Measurements from ENCODE around the gene GOLGA7B. TPM values are rescaled to one million over a fixed set of nuclear protein-coding genes. Genes with fewer than 3 reads are reported as not detected.

Gene GOLGA7B
- total RNA-seq, 2 donors from 2014 or later: 0.18 to 0.27 TPM

DNA sequence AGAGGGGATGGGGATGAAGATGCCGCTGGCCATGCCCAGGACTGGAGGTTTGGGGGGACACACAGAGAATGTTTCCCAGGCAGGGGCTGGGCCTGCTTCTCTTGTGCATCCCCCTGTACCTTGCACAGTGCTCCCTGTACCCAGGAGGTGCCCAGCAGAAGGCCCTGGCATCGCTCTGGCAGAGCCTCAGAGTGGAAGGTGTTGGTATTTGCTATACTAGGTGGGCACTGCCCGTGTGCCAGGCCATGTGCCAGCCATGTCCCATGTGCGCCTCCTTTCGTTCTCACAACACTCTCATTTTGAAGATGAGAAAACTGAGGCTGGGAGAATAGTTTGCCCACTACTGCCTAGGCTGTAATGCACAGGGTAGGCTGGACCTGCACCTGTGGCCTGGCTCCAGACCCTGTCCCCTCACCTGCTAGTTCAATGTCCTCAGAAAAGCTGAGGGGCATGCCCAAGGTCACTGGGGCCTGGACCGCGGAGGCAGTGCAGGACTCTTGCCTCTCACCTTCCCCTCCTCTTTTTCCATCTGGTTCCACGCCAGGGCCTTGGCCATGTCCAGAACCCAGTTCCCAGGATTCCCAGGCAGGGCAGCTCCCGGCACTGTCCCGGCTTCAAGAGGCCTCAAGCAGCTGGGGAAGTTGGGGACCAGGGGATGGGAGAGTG, 64.7 kb downstream of the GOLGA7B start:
- Histone ChIP-seq H3K36me3 (ENCODE audit: control insufficient read depth, insufficient read depth, low read length) (no peaks in the 10 kb centered on the region), H3K27me3 (ENCODE audit: control insufficient read depth, insufficient read depth, low read length, poor library complexity, severe bottlenecking) (peaks cover 16% of the 10 kb centered on the region), H3K27ac (ENCODE audit: low read depth, low read length) (no peak overlapping the region), H3K4me3 (ENCODE audit: low read length) (no peak overlapping the region), H3K4me1 (ENCODE audit: control insufficient read depth, insufficient read depth, low read length) (no peaks in the 10 kb centered on the region), H3K9me3 (ENCODE audit: control insufficient read depth, low read length) (no peaks in the 10 kb centered on the region), H3K9ac (ENCODE audit: extremely low read depth, low read length, poor library complexity, severe bottlenecking) (no peak overlapping the region)
- Mint-ChIP-seq H3K4me3 (no peak overlapping the region), H3K4me1 (peaks cover 5% of the 10 kb centered on the region), H3K9me3 (no peaks in the 10 kb centered on the region), H3K27ac (no peak overlapping the region), H3K27me3 (ENCODE audit: insufficient read depth) (peaks cover 47% of the 10 kb centered on the region), H3K36me3 (ENCODE audit: low read depth) (no peaks in the 10 kb centered on the region)
- TF ChIP-seq, protein P1, sequence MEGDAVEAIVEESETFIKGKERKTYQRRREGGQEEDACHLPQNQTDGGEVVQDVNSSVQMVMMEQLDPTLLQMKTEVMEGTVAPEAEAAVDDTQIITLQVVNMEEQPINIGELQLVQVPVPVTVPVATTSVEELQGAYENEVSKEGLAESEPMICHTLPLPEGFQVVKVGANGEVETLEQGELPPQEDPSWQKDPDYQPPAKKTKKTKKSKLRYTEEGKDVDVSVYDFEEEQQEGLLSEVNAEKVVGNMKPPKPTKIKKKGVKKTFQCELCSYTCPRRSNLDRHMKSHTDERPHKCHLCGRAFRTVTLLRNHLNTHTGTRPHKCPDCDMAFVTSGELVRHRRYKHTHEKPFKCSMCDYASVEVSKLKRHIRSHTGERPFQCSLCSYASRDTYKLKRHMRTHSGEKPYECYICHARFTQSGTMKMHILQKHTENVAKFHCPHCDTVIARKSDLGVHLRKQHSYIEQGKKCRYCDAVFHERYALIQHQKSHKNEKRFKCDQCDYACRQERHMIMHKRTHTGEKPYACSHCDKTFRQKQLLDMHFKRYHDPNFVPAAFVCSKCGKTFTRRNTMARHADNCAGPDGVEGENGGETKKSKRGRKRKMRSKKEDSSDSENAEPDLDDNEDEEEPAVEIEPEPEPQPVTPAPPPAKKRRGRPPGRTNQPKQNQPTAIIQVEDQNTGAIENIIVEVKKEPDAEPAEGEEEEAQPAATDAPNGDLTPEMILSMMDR (conservative IDR thresholded peaks at IDR 0.05): no peak
- no peak for DNase-seq
- 63 to 68% methylated on average over 4 to 10 of the region's 10 CpGs for whole genome bisulfite sequencing, 2 experiments (ENCODE audit: insufficient coverage in 1 of 2, insufficient read length in 1 of 2)

DNA sequence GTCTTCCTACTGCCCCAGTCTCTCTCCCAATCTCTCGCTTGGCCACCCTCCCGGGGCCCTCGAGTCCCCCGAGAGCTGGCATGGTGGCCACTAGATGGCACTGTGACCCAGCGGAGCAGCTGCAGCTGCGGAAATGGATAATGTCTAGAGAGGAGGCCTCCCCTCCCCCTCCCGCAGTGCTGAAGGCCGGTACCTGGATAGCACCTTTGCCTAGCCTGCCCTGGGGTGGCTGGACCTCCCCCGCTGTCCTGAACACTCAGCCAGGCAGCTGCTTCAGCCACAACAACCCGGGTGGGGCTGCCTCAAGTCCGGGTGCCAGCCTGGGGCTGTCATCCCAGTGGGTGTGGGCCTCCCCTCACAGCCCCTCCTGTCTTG, 65.2 kb downstream of the GOLGA7B start:
- no peaks in the 10 kb centered on the region for H3K9me3 Mint-ChIP-seq
- no peak overlapping the region for H3K9ac ChIP-seq (ENCODE audit: extremely low read depth, low read length, poor library complexity, severe bottlenecking)
- no peaks in the 10 kb centered on the region for H3K9me3 ChIP-seq (ENCODE audit: control insufficient read depth, low read length)
- H3K27me3 Mint-ChIP-seq (ENCODE audit: insufficient read depth): peaks cover 49% of the 10 kb centered on the region
- no peaks in the 10 kb centered on the region for H3K4me1 ChIP-seq (ENCODE audit: control insufficient read depth, insufficient read depth, low read length)
- no peak overlapping the region for H3K27ac Mint-ChIP-seq
- no peaks in the 10 kb centered on the region for H3K36me3 ChIP-seq (ENCODE audit: control insufficient read depth, insufficient read depth, low read length)
- TF ChIP-seq, protein P1 (conservative IDR thresholded peaks at IDR 0.05): peak; percentile 96
- H3K4me1 Mint-ChIP-seq: peaks cover 5% of the 10 kb centered on the region
- peak; percentile 96 for DNase-seq
- WGBS, 2 experiments (ENCODE audit: insufficient coverage in 1 of 2, insufficient read length in 1 of 2): 16% methylated on average over 11 of the region's 11 CpGs; no CpG with 5 or more reads in 1 of the 2 experiments
- no peak overlapping the region for H3K27ac ChIP-seq (ENCODE audit: low read depth, low read length)
- peaks cover 16% of the 10 kb centered on the region for H3K27me3 ChIP-seq (ENCODE audit: control insufficient read depth, insufficient read depth, low read length, poor library complexity, severe bottlenecking)
- H3K36me3 Mint-ChIP-seq (ENCODE audit: low read depth): no peaks in the 10 kb centered on the region
- H3K4me3 ChIP-seq (ENCODE audit: low read length): no peak overlapping the region
- H3K4me3 Mint-ChIP-seq: no peak overlapping the region

DNA sequence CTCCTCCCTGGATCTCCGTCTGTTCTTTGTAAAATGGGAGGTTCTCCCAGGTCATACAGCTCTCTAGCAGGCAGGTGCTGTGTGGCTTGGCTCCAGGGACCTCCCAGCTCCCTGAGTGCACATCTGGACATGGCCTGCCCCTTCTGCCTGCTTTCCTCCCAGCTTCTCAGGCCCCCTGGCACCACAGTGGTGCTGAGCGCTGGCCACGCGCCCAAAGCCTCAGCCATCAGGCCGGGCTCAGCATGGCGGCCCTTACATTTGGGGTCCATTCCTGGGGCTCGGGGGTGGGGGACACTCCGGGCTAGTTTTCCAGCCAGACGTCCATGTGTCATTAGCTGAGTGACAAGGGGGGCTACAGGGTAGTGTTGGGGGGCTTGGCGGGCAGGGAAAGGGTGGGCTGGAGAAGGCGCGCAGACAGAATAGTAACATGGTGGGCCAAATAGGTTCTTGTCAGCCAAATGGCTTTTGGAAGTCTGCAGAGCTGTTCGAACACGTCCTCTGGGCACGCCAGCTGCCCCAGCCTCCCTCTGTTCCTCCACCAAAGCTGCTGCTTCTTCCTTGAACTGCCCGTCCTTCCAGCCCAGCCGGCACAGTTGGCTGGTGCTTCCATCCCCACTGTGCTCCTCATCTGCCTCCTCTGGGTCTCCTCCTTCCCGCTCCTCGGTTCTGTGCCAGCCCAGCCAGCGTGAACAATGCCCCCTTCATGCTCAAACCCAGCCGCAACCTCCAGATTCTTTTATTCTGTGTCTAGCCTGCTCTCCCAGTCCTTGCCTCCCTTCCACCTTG, 65.9 kb downstream of the GOLGA7B start:
- H3K9ac ChIP-seq (ENCODE audit: extremely low read depth, low read length, poor library complexity, severe bottlenecking): no peak overlapping the region
- no peak overlapping the region for H3K27ac ChIP-seq (ENCODE audit: low read depth, low read length)
- no peaks in the 10 kb centered on the region for H3K36me3 Mint-ChIP-seq (ENCODE audit: low read depth)
- H3K4me1 Mint-ChIP-seq: peaks cover 5% of the 10 kb centered on the region
- H3K27me3 Mint-ChIP-seq (ENCODE audit: insufficient read depth): peaks cover 51% of the 10 kb centered on the region
- WGBS, 2 experiments (ENCODE audit: insufficient coverage in 1 of 2, insufficient read length in 1 of 2): 89 to 91% methylated on average over 17 to 21 of the region's 21 CpGs
- peaks cover 16% of the 10 kb centered on the region for H3K27me3 ChIP-seq (ENCODE audit: control insufficient read depth, insufficient read depth, low read length, poor library complexity, severe bottlenecking)
- no peak overlapping the region for H3K27ac Mint-ChIP-seq
- TF ChIP-seq, protein P1 (conservative IDR thresholded peaks at IDR 0.05): no peak
- H3K36me3 ChIP-seq (ENCODE audit: control insufficient read depth, insufficient read depth, low read length): no peaks in the 10 kb centered on the region
- DNase-seq: no peak
- no peaks in the 10 kb centered on the region for H3K9me3 ChIP-seq (ENCODE audit: control insufficient read depth, low read length)
- H3K4me3 ChIP-seq (ENCODE audit: low read length): no peak overlapping the region
- H3K9me3 Mint-ChIP-seq: no peaks in the 10 kb centered on the region
- H3K4me3 Mint-ChIP-seq: no peak overlapping the region
- no peaks in the 10 kb centered on the region for H3K4me1 ChIP-seq (ENCODE audit: control insufficient read depth, insufficient read depth, low read length)

All from endodermal cell (in vitro differentiated cells).